Measurements from ENCODE around the gene STMN1.

STMN1 gene

GRCh38 chr1:25890239-25891034 lies 15.8 kb downstream of the STMN1 start:
- no peak for DNase-seq

GRCh38 chr1:25889470-25889869 lies 16.7 kb downstream of the STMN1 start:
- no peak for DNase-seq

- DNase-seq: no peak
Observed at GRCh38 chr1:25888426-25888987, 17.7 kb downstream of the STMN1 start.

- no peak for DNase-seq
Observed at GRCh38 chr1:25885602-25886001, 20.6 kb downstream of the STMN1 start.

GRCh38 chr1:25881266-25881665 lies 25.0 kb downstream of the STMN1 start:
- DNase-seq: no peak

GRCh38 chr1:25880518-25880917 lies 25.7 kb downstream of the STMN1 start:
- DNase-seq: no peak

- no peak for DNase-seq
Observed at GRCh38 chr1:25879675-25880074, 26.5 kb downstream of the STMN1 start.

- DNase-seq: no peak
Observed at GRCh38 chr1:25878690-25879089, 27.5 kb downstream of the STMN1 start.

GRCh38 chr1:25877155-25877554 lies 29.1 kb downstream of the STMN1 start:
- no peak for DNase-seq

- DNase-seq: no peak
Observed at GRCh38 chr1:25876693-25877077, 29.5 kb downstream of the STMN1 start.

GRCh38 chr1:25875856-25876692 lies 30.1 kb downstream of the STMN1 start:
- DNase-seq: no peak

- DNase-seq: no peak
Observed at GRCh38 chr1:25875154-25875855, 30.9 kb downstream of the STMN1 start, which contains the start of gene PAQR7. TSS of gene PAQR7 (minus strand) at chr1:25875708. CDS start at chr1:25863839, 11,869 bp downstream.

GRCh38 chr1:25874635-25875153 lies 31.5 kb downstream of the STMN1 start:
- no peak for DNase-seq

- no peak for DNase-seq
Observed at GRCh38 chr1:25874209-25874608, 32.0 kb downstream of the STMN1 start.

GRCh38 chr1:25873120-25873519 lies 33.1 kb downstream of the STMN1 start:
- DNase-seq: no peak

GRCh38 chr1:25872713-25873112 lies 33.5 kb downstream of the STMN1 start:
- no peak for DNase-seq

GRCh38 chr1:25871704-25872494 lies 34.3 kb downstream of the STMN1 start:
- no peak for DNase-seq

- DNase-seq: no peak
Observed at GRCh38 chr1:25871086-25871703, 35.0 kb downstream of the STMN1 start.

- no peak for DNase-seq
Observed at GRCh38 chr1:25870614-25871013, 35.6 kb downstream of the STMN1 start.

GRCh38 chr1:25869909-25870606 lies 36.2 kb downstream of the STMN1 start:
- DNase-seq: no peak

Measured in NCI-H2081 treated with DMSO at 0.1 percent for 48 hours (cell line).